Measurements from ENCODE around the gene RASA3.

The RASA3 gene

DNA sequence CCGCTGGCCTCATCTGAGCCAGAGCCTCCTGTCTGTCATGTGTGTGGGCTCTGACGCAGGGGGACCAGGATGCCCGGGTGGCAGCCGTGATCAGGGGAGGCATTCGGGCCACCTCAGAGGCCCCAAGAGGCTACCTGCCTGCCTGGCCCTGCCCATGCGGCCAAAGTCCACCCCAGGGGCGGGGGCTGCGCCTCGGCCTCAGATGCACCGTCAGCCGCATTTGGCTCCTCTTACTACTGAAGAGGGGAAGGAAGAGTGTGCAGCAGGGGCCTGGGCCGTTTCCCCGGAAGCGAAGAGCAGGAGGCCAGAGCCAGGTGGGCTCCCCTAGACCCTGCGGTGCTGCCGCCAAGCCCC, 192.5 kb downstream of the RASA3 start:
- no peak for DNase-seq

DNA sequence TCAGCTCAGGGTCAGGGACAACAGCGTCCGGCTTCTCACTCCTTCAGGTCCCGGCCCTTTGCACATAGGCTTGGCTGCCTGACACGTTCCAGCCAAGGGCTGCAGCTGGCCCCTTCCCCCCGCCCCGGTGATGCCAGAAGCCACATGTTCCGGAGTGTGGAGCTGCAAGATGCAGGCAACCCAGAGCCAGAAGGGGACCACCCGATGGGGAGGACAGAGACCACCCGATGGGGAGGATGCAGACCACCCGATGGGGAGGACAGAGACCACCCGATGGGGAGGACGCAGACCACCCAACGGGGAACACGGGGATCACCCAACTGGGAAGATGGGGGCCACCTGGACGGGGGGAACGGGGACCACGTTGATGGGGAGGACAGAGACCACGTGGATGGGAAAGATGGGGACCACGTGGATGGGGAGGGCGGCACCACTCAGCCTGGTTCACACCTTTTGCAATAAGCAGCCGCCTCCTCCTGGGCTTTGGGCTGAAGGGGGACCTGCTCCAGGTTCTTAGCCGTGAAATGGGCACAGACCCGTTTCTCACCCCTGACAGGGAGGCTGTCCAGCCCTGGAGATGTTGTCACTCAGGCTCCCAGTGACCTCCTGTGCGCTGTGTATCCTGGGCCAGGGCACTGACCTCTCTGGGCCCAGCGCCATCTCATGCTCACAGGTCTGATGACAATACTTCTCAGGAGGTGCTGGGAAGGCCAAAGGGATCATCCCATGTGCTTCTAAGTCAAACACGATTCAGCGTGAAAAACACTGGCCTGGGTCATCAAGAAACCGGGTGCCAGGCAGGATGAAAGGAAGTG, 193.1 kb downstream of the RASA3 start:
- DNase-seq: no peak

DNA sequence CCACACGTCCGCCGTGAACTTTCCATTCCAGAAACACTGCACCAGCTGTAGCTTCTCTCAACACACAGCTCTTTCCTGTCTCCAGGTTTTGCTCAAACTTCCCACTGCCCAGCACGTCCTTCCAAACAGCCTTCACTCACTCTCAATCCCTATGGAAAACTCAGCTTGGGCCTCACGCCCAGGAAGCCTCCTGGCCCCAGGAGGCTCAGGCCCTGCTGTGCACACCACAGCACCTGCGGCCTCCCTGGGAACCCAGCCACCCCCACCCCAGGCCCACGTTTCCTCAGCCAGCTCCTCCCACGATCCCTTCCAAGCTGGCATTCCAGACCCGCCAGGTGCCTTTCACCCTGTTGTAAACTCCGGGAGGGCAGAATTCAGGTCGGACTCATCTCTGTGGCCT, 193.7 kb downstream of the RASA3 start:
- peak; percentile 13 to 60 for DNase-seq

DNA sequence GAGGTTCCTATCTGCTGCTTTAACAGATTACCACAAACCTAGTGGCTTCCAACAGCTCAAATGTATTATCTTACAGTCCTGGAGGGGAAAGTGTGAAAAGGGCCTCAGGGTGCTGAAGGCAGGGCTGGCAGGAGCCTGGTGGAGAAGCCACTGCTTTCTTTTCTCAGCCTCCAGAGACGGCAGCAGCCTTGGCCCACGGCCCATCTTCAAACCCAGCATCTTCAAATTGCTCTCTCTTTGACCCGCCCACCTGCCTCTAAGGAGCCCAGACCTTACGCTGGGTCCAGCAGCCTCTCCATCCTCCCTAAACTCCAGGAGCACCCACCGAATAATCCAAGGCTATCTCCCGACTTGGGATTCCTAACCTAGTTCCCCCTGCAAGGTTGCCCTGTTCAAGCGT, 194.2 kb downstream of the RASA3 start:
- no peak for DNase-seq

DNA sequence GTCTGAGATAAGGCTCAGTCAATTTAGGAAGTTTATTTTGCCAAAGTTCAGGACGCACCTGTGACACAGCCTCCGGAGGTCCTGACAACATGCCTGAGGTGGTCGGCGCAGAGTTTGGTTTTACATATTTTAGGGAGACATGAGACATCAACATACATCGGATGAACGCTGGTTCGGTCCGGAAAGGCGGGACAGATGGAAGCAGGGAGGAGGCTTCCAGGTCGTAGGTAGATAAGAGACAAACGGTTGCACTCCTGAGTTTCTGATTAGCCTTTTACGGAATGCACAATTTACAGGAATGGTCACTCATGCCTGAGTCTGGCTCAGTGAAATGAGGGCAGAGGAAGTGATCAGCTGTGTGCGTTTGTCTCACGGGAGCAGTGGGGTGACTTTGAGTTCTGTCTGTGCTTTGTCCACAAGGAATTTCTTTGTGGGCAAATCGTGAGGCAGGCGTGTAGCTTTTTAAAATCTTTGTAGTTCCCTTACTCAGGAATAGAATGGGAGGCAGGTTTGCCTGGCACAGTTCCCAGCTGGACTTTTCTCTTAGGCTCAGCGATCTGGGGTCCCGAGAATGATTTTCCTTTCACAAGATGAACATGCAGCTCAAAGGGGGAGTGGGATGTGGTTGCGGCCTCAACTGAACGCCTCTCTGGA, 194.8 kb downstream of the RASA3 start:
- DNase-seq: no peak

DNA sequence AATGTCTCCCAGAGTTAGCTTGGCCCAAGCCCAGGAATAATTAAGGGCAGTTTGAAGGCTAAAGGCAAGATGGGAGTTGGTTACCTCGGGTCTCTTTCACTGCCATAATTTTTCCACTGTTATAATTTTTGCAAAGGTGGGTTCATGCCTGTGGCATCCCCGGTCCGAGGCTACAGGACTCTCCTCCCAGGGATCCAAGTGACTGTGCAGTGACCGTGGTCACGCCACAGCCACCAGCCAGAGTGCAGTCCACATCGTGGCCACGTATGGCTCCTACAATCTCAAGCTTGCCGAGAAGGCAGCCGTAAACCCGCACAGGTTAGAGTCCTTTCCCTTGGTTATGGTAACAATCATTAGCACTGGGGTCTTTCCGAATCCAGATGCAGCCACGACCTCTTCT, 195.3 kb downstream of the RASA3 start:
- DNase-seq: peak in 1 of 2 experiments; percentile 5

DNA sequence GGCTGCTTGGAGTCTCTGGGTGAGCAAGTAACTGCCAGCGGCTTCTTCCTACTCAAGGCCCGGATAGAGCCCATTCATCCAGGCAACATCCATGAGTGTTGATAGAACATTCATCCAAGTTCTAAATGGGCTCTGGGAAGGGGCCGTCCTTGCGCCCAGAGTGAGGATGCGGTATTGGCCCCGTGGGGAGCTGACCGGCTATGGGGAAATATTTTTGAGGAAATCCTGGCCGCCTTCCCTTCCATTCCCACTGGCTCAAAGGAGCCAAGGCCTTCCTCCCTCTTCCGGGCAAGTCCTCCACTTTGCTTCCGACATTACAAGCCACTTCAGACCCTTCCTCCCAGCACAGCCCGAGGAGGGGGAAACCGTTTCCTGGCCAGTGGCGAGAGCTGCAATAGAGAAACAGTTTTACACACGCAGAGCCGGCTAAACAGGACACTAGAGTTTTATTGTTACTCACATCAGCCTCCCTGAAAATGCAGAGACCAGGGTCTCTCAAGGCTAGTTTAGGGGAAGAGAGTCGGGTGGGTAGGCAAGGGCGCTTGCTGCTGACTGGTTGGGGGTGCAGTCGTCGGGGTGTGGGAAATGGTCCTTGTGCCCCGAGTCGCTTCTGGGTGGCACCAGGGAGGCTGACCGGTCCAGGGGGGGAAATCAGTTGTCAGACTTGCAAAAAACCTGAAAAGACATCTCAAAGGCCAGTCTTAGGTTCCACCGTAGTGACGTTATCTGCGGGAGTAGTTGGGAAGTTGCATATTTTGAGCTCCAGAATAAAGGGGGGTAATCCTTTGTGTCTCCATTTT, 196.1 kb downstream of the RASA3 start:
- no peak for DNase-seq

DNA sequence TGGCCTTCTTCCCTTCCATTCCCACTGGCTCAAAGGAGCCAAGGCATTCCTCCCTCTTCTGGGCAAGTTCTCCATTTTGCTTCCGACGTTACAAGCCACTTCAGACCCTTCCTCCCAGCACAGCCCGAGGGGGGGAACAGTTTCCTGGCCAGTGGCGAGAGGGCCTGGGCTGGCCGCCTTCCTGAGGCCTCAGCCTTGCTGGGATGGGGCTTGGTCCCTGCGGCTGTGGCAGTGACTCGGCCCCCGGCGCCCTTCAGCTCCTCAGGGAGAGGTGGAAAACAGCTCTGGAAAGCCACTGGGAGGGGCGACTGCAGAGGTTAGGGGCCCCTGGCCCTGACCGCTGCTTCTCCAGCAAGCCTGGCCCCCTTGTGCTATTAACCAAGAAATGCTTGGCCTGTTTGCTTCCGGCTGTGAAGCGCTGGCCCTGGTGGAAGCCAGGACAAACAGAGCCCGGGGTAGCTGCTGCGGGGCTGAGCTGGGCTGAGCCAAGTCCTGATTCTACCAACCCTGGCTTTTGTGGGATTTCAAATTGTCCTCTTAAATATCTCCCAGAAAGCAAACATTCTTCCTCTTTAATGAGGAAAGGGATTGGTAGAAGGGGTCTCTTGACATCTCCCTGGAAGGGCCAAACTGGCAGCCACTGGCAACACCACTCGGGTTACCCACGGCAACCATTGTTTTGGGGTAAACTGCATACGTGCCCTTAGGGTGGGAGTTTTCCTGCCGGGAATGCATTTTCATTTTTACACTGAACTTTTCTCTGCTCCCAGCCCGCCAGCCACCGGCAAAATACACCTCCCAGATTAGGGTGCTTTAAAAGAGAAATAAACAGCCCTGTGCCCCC, 197.2 kb downstream of the RASA3 start:
- DNase-seq: peak; percentile 64 to 66

DNA sequence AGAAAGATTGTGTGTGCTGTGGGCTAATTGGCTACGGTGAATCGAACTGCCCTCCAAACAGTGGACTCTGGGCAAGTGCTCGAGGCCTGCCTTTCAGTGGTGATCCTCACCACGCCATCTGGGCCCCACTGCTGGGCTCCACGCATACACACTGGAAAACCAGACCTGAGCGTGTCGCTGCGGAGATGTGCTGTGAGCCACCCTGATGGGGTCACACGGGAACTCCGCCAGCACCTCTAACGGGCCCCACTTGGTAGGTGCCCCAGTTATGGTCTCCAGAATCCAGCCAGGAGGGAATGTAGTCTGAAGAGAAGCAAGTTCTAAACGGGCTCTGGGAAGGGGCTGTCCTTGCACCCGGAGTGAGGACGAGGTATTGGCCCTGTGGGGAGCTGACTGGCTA, 197.8 kb downstream of the RASA3 start:
- DNase-seq: no peak

DNA sequence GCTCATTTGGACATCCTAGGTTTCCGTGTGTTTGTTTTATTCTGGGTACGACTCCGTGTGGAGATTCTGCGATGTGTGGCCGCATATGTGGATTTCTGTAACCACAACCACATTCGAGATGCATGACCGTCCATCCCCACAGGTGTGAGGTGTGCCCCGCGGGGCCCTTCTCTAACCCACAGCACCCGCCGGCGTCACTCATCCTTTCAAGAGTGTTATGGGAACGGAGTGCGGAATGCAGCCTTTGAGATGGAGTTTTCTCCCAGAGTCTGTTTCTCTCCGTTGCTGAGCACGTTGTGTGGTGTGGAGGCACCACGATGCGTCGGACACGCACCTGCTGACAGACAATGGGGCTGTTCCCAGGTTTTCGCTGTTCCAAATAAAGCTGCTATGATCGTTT, 198.5 kb downstream of the RASA3 start:
- no peak for DNase-seq

DNA sequence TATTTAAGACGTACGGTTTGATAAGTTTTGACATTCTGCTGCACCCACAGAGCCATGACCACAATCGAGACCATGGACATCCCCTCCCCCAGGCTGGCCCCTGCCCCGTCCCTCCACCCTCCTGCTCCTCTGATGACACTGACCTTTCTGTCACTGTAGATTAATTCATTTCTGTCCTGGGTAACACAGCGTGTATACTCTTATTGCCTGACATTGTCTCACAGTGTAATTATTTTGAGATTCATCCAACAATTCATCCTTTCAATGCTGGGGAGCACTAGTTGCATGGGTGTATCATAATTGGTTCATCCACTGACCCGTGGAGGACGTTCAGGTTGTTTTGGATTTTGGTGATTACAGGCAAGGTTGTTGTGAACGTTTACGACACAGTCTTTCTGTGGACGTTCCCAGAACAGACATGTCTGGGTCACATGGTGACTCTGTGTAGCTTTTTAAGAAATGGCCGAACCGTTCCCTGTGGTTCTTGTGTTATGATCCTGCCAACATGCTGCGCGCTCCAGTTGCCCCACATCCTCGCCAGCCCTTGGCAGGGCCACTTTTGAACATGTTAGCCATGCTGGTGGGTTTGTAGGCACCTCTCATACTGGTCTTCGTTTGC, 200.5 kb downstream of the RASA3 start:
- DNase-seq: no peak

DNA sequence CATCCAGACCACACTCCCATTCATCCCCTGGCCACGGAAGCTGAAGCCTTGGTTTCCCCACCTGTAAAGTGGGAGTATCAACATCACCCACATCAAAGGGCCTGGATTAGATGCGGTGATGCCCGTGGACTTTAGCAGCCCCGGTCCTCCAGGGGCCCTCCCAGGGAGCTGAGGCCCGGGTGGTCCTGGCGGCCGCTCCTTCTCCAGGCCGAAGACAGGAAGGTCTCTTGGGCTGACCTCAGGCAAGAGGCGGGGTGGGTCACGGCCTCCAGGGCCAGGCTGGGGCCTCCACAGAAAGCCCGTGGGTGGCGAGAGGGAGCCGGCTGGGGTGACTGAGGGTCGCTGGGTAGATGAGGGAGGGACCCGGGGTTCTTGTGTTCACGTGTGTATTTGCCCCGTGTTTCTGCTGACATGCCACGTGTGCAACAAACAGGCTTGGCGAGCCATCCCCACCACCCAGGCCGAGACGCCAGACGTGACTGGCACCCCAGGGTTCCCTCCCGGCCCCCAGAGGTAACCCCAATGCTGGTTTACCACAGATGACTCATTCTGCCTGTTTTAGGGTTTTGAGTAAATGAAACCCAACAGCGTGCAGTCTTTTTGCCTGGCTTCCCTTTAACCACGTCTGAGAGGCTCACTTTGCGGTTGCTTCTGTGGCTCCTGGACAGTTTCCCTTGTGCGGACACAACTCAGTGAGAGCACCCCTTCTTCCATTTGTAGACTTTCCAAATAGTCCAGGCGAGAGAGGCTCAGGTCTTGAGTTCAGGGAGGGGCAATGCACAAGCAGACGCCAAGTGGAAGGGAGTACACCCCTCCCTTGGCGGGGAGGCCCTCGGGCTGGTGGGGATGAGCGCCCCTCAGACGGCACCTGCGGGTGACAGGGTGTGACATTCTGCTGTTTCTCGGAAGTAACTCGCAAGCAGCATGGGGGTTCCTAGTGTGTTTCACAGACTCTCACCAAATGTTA, 201.5 kb downstream of the RASA3 start:
- DNase-seq: no peak

DNA sequence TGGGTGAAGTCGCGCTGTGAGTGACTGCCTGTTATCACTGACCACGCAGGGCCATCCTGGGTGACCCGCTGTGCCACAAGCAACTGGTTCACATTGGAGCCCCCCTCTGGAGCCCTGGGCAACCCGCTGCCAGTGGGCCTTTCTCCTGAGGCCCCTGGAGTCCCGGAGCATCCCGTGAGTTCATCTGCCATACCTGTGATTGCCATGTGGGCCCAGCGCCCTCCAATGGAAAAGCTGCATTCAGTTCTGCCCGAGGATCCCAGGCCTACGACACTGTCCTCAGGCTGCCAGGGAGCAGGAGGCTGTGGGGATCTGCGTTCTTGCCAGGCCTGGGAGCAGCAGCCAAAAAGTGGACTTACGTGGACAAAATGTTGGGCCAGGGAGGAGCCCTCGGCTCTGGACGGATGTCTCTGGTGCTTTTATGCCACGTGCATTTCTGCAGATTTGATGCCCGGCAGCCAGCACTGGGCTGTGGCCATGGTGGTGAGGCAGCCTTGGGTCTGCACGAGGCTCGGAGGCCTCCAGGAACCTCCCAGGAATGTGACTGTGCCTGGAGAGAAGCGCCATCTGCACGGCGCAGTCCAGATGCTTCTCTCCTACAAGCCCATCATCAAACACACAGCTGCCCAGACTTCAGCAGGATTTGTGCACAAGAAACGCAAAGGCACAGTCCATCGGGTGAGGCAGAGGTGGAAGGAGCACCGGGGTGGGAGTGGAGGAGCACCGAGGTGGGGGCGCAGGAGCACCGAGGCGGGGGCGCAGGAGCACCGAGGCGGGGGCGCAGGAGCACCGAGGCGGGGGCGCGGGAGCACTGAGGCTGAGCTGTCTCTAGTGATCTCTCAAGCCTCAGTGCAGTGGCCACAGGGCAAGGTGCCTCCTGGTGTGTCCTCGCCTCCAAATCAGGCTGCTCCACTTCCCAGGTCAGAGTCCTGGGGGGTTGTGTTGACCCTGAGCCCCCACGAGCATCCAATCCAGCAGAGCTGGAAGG, 202.5 kb downstream of the RASA3 start:
- no peak for DNase-seq

DNA sequence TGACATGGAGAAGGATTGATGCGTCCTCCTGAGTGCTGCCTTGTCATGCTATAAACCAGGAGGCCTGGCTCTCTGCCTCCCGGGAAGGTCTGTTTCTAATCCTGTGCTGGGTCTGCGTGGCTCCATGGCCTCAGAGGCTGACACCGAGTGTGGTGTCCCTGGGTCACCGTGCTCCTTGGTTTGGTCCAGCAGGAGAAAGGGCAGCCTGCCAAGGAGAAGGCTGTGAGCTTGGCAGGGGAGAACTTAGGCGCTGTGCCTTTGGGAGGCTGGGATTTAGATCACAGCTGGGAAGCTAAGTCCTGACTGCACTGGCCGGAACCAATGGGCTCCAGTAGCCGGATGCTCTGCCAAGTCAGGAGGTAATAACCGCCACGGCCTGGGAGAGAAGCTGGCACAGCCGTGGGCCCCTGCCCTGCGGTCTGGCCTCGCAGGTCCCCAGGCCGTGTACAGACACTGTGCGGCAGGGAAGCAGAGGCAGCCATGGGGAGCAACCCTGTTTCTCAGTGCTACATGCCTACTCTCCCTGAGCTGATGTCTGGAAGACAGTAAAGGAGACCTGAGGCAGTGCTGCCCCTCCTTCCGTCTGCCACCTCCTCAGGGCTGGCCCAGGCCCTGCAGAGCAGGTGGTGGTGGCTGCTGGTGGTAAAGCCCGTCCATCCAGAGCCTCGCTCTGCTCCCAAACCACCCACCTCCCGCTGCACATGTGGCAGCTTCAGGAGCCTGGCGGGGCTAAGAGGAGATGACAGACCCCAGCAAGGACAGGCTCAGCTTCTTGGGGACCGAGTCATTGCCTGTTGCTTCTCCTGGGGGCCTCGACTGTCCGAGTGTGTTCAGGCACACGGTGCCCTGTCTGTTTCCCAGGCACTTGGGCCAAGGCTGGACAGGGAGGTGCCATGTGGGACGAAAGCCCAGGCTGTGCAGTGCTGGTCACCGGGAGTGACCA, 203.5 kb downstream of the RASA3 start:
- DNase-seq: no peak

Data from NCI-H2081 (cell line).